ENCODE measurements around the gene MYO1A.
"Not testable (repeated sequence)": the region's sequence is repeated elsewhere in the genome, so short reads cannot be mapped to it uniquely, and the experiment has no call there.

Gene MYO1A

DNA sequence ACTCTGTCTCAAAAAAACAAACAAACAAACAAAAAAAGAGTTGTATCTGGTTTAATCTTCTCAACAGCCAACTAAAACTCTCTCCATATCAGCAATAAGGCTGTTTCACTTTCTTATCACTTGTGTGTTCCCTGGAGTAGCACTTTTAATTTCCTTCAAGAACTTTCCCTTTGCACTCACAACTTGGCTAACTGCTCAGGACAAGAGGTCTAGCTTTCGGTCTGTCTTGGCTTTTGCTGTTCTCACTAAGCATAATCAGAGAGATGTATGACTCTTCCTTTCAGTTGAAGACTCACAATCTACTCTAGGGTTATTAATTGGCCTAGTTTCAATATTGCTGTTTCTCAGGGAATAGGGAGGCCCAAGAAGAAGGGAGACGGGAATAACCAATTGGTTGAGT, 16.3 kb upstream of the MYO1A start:
- TF ChIP-seq CTCF (IDR thresholded peaks at IDR 0.05; ENCODE audit: insufficient read depth, low read length, poor library complexity, severe bottlenecking): no peak
- no peak for DNase-seq (ENCODE audit: extremely low read depth, insufficient read length)
- H3K36me3 ChIP-seq (ENCODE audit: control insufficient read depth, insufficient read depth, low read length): no peaks in the 10 kb centered on the region; the same call in 1 of the 2 replicates
- no peak overlapping the region for H3K4me3 ChIP-seq (replicated peaks; ENCODE audit: low read depth, low read length)
- H3K27me3 ChIP-seq (replicated peaks; ENCODE audit: control insufficient read depth, insufficient read depth, low read length): no peaks in the 10 kb centered on the region

DNA sequence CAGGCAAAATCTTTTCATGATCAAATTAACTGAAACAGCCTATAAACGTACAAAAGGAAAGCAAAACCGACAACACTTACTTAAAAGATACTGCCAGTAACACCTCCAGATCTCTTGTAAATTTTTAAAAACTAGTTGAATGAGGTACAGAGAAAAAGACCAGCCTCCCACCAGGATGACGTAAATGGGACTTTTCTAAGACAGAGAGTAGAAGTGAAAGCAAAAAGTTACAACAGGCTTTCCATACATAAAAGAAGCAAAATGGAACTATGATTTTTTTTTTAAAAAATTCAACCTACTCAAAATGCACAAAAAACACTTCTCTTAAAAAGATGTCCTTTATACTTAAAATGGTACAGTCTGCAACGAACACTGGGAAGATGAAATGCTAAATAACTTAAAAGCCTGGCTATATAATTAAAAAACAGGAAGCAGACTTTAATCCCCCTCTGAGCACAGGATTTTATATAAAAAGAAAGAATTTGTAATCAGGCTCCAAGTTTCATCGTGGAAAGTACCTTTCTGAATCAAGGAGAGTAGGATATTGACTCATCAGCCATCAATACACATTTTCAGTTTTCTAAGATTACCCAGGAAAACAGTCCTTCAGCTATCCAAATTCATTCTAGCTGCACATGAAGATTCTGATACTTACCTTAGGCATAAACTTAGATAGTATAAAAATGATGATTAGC, 14.2 kb upstream of the MYO1A start:
- peaks cover 8% of the 10 kb centered on the region for H3K36me3 ChIP-seq (ENCODE audit: control insufficient read depth, insufficient read depth, low read length)
- no peaks in the 10 kb centered on the region for H3K27me3 ChIP-seq (replicated peaks; ENCODE audit: control insufficient read depth, insufficient read depth, low read length)
- H3K4me3 ChIP-seq (replicated peaks; ENCODE audit: low read depth, low read length): peak overlapping the region; percentile 23; the same call in 1 of the 2 replicates
- TF ChIP-seq CTCF (IDR thresholded peaks at IDR 0.05; ENCODE audit: insufficient read depth, low read length, poor library complexity, severe bottlenecking): no peak
- DNase-seq (ENCODE audit: extremely low read depth, insufficient read length): peak; percentile 60

DNA sequence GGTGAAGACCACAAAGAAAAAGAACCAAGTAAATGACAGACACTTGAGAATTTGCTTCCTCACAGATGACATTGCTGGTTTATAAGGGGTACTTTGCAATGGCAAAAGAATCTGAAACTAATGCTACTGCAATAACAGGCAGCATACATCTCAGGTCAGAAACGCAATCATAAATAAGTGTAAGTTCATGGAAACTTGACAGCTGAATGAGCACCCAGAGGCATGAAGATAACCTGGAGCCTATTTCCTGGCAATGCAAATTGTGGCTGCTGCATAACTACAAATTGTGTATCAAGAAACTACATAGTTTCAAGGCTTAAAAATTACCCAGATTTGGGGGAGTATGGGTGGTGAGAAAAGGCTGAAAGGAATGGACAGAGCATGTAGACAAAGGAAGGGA, 8.5 kb upstream of the MYO1A start:
- Histone ChIP-seq H3K36me3 (ENCODE audit: control insufficient read depth, insufficient read depth, low read length) (peaks cover 16% of the 10 kb centered on the region), H3K4me3 (replicated peaks; ENCODE audit: low read depth, low read length) (no peak overlapping the region), H3K27me3 (replicated peaks; ENCODE audit: control insufficient read depth, insufficient read depth, low read length) (no peaks in the 10 kb centered on the region)
- DNase-seq (ENCODE audit: extremely low read depth, insufficient read length): no peak
- TF ChIP-seq CTCF (IDR thresholded peaks at IDR 0.05; ENCODE audit: insufficient read depth, low read length, poor library complexity, severe bottlenecking): no peak

DNA sequence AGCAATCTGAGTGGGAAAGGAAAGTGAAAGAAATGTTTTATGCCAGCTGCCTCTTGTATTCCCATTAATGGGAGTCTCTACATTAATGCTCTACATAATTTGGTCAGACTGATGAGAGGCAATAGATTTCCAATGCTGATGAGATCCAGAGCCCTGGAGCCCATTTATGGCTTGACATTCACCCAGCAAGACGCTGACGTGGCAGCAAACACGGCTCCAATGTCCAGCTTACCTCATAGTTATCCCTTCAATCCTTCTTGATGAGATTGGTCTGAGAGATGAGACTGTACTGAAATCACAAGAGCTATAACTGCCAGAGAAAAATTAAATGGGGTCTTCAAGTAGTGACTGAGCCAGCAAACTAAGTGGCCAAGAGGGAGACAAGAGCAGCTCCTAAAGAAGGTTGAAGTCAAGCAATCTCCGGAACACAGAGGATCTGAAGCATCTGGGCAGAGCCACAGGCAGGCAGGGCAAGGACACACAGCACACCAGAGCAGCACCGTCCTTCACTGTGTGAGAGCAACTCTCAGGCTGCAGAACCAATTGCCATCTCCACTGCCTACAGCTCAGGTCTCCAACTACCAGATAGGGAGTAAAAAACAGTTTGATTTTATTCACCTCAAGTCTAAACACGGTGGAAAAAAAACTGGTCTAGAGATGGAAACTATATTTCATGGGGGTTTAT, 7.3 kb upstream of the MYO1A start:
- TF ChIP-seq CTCF (IDR thresholded peaks at IDR 0.05; ENCODE audit: insufficient read depth, low read length, poor library complexity, severe bottlenecking): no peak
- peaks cover 16% of the 10 kb centered on the region for H3K36me3 ChIP-seq (ENCODE audit: control insufficient read depth, insufficient read depth, low read length)

GRCh38 chr12:57055824-57056223, 5.9 kb upstream of the MYO1A start:
- Histone ChIP-seq H3K4me3 (replicated peaks; ENCODE audit: low read depth, low read length) (no peak overlapping the region), H3K36me3 (ENCODE audit: control insufficient read depth, insufficient read depth, low read length) (peaks cover 16% of the 10 kb centered on the region), H3K27me3 (replicated peaks; ENCODE audit: control insufficient read depth, insufficient read depth, low read length) (no peaks in the 10 kb centered on the region)
- TF ChIP-seq CTCF (IDR thresholded peaks at IDR 0.05; ENCODE audit: insufficient read depth, low read length, poor library complexity, severe bottlenecking): no peak
- DNase-seq (ENCODE audit: extremely low read depth, insufficient read length): no peak

More for the DNA sequence above, 7.3 kb upstream of the MYO1A start:
- Histone ChIP-seq H3K4me3 (replicated peaks; ENCODE audit: low read depth, low read length) (no peak overlapping the region), H3K27me3 (replicated peaks; ENCODE audit: control insufficient read depth, insufficient read depth, low read length) (no peaks in the 10 kb centered on the region)
- DNase-seq (ENCODE audit: extremely low read depth, insufficient read length): no peak

GRCh38 chr12:57053901-57054300, 4.0 kb upstream of the MYO1A start:
- not testable (repeated sequence) for H3K27me3 ChIP-seq (replicated peaks; ENCODE audit: control insufficient read depth, insufficient read depth, low read length); H3K4me3 ChIP-seq (replicated peaks; ENCODE audit: low read depth, low read length); DNase-seq (ENCODE audit: extremely low read depth, insufficient read length); H3K36me3 ChIP-seq (ENCODE audit: control insufficient read depth, insufficient read depth, low read length)

GRCh38 chr12:57053146-57053545, 3.2 kb upstream of the MYO1A start:
- not testable (repeated sequence) for H3K27me3 ChIP-seq (replicated peaks; ENCODE audit: control insufficient read depth, insufficient read depth, low read length)

More at GRCh38 chr12:57053146-57053545, 3.2 kb upstream of the MYO1A start:
- DNase-seq (ENCODE audit: extremely low read depth, insufficient read length); H3K36me3 ChIP-seq (ENCODE audit: control insufficient read depth, insufficient read depth, low read length); H3K4me3 ChIP-seq (replicated peaks; ENCODE audit: low read depth, low read length): not testable (repeated sequence)
